WTC11 (cell line): ENCODE results near the gene PTPRN2. TPM values are rescaled to one million over a fixed set of nuclear protein-coding genes. Genes with fewer than 3 reads are reported as not detected.

Experiments
- ATAC-seq: fragments of 200-7000 bp; cut with Tn5 transposase; 2 replicates; pipeline ENCODE4 v1.10.0; 2021; ENCODE audit warnings: mild to moderate bottlenecking, moderate library complexity
- CTCF ChIA-PET: fragments of 300-600 bp; sonication (Branson Sonifier 250); formaldehyde crosslinking; loops from one replicate; lab custom pipeline; 2021; ENCODE audit warnings: antibody characterized with exemption; lab: Charles Lee
- POLR2A ChIA-PET: fragments of 350-600 bp; sonication (Branson Sonifier 250); formaldehyde crosslinking; loops from one replicate; lab custom pipeline; 2021; ENCODE audit warnings: antibody characterized with exemption; lab: Charles Lee
- DNase-seq: peaks from one replicate; pipeline ENCODE4 v3.0.0; 2021; ENCODE audit warnings: low spot score
- H3K27ac Mint-ChIP-seq: 2 replicates; pipeline ENCODE4 v1.8.0; 2021; ENCODE audit warnings: mixed read lengths
- H3K27me3 Mint-ChIP-seq: 2 replicates; pipeline ENCODE4 v1.8.0; 2021; ENCODE audit warnings: low read depth, mild to moderate bottlenecking, moderate library complexity, mixed read lengths
- H3K36me3 Mint-ChIP-seq: 2 replicates; pipeline ENCODE4 v1.8.0; 2021; ENCODE audit warnings: mixed read lengths
- H3K4me1 Mint-ChIP-seq: 2 replicates; pipeline ENCODE4 v1.8.0; 2022; ENCODE audit warnings: mixed read lengths
- H3K4me3 Mint-ChIP-seq: 2 replicates; pipeline ENCODE4 v1.8.0; 2021; ENCODE audit warnings: mild to moderate bottlenecking, moderate library complexity, mixed read lengths
- H3K9me3 Mint-ChIP-seq: 2 replicates; pipeline ENCODE4 v1.8.0; 2021; ENCODE audit warnings: mixed read lengths
- AFF4 ChIP-seq: sonication (generic); formaldehyde crosslinking; IDR thresholded peaks from 2 replicates; pipeline ENCODE4 v1.8.1; 2023; ENCODE audit warnings: mild to moderate bottlenecking, missing genetic modification reagents, borderline replicate concordance
- ATF1 ChIP-seq: sonication (generic); formaldehyde crosslinking; IDR thresholded peaks from 2 replicates; pipeline ENCODE4 v1.8.1; 2023; ENCODE audit warnings: mild to moderate bottlenecking, moderate library complexity, missing genetic modification reagents
- ATF6 ChIP-seq: sonication (generic); formaldehyde crosslinking; IDR thresholded peaks from 2 replicates; pipeline ENCODE4 v1.8.1; 2023; ENCODE audit warnings: mild to moderate bottlenecking, missing genetic modification reagents
- E2F4 ChIP-seq: sonication (generic); formaldehyde crosslinking; IDR thresholded peaks from 2 replicates; pipeline ENCODE4 v1.8.1; 2022; ENCODE audit warnings: low read depth, mild to moderate bottlenecking, moderate library complexity, missing genetic modification reagents, borderline replicate concordance
- FOXK1 ChIP-seq: sonication (generic); formaldehyde crosslinking; IDR thresholded peaks from 2 replicates; pipeline ENCODE4 v1.8.0; 2022; ENCODE audit warnings: mild to moderate bottlenecking, moderate library complexity, missing genetic modification reagents
- FOXP1 ChIP-seq: sonication (generic); formaldehyde crosslinking; IDR thresholded peaks from 2 replicates; pipeline ENCODE4 v1.8.0; 2022; ENCODE audit warnings: missing genetic modification reagents, mild to moderate bottlenecking, moderate library complexity, borderline replicate concordance
- IRF2 ChIP-seq: sonication (generic); formaldehyde crosslinking; IDR thresholded peaks from 2 replicates; pipeline ENCODE4 v1.8.0; 2022; ENCODE audit warnings: low read depth, missing genetic modification reagents, borderline replicate concordance
- KAT7 ChIP-seq: sonication (generic); formaldehyde crosslinking; IDR thresholded peaks from 2 replicates; pipeline ENCODE4 v1.8.1; 2023; ENCODE audit warnings: missing genetic modification reagents, mild to moderate bottlenecking, borderline replicate concordance
- TEAD4 ChIP-seq: sonication (generic); formaldehyde crosslinking; IDR thresholded peaks from 2 replicates; pipeline ENCODE4 v1.8.0; 2022; ENCODE audit warnings: mild to moderate bottlenecking, missing genetic modification reagents
- TP53 ChIP-seq: sonication (generic); formaldehyde crosslinking; IDR thresholded peaks from 2 replicates; pipeline ENCODE4 v1.8.1; 2023; ENCODE audit warnings: mild to moderate bottlenecking, missing genetic modification reagents
- ZNF138 ChIP-seq: sonication (generic); formaldehyde crosslinking; conservative IDR thresholded peaks from 2 replicates; pipeline ENCODE4 v1.8.1; 2022; ENCODE audit warnings: mild to moderate bottlenecking, moderate library complexity, missing genetic modification reagents
- ZNF263 ChIP-seq: sonication (generic); formaldehyde crosslinking; IDR thresholded peaks from 2 replicates; pipeline ENCODE4 v1.8.1; 2022; ENCODE audit warnings: low read depth, mild to moderate bottlenecking, moderate library complexity, missing genetic modification reagents
- total RNA-seq: library from RNA; stranded (reverse); gene quantifications from 3 replicates; pipeline ENCODE4 v1.2.3, GENCODE V29; 2021
- TF ChIP-seq, protein P1 (sequence below): sonication (generic); formaldehyde crosslinking; IDR thresholded peaks from 2 replicates; pipeline ENCODE4 v1.8.1; 2023; ENCODE audit warnings: mild to moderate bottlenecking, missing genetic modification reagents, moderate library complexity
- TF ChIP-seq, protein P2 (sequence below): fragments of 200-600 bp; IDR thresholded peaks from 2 replicates; pipeline ENCODE4 v1.8.0; 2022; ENCODE audit warnings: antibody characterized with exemption

Gene PTPRN2
- total RNA-seq, 1 experiment from 2014 or later = 4.7 TPM

GRCh38 chr7:157947504-157947903 lies 640.1 kb downstream of the PTPRN2 start (continued):
- TF ChIP-seq ATF1 (CRISPR knock-in tag) (no peak), FOXP1 (CRISPR knock-in tag) (no peak)

GRCh38 chr7:157946398-157947060 lies 641.1 kb downstream of the PTPRN2 start:
- Mint-ChIP-seq H3K27ac (no peak overlapping the region), H3K27me3 (no peaks in the 10 kb centered on the region; the same call in 1 of the 2 replicates), H3K36me3 (peaks cover 54% of the 10 kb centered on the region), H3K9me3 (peaks cover 61% of the 10 kb centered on the region), H3K4me3 (no peak overlapping the region), H3K4me1 (peaks cover 11% of the 10 kb centered on the region)
- TF ChIP-seq, protein P1, sequence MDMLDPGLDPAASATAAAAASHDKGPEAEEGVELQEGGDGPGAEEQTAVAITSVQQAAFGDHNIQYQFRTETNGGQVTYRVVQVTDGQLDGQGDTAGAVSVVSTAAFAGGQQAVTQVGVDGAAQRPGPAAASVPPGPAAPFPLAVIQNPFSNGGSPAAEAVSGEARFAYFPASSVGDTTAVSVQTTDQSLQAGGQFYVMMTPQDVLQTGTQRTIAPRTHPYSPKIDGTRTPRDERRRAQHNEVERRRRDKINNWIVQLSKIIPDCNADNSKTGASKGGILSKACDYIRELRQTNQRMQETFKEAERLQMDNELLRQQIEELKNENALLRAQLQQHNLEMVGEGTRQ (CRISPR knock-in tag) = no peak
- TF ChIP-seq KAT7 (CRISPR knock-in tag) = no peak
- TF ChIP-seq ZNF138 = no peak
- TF ChIP-seq, protein P2, sequence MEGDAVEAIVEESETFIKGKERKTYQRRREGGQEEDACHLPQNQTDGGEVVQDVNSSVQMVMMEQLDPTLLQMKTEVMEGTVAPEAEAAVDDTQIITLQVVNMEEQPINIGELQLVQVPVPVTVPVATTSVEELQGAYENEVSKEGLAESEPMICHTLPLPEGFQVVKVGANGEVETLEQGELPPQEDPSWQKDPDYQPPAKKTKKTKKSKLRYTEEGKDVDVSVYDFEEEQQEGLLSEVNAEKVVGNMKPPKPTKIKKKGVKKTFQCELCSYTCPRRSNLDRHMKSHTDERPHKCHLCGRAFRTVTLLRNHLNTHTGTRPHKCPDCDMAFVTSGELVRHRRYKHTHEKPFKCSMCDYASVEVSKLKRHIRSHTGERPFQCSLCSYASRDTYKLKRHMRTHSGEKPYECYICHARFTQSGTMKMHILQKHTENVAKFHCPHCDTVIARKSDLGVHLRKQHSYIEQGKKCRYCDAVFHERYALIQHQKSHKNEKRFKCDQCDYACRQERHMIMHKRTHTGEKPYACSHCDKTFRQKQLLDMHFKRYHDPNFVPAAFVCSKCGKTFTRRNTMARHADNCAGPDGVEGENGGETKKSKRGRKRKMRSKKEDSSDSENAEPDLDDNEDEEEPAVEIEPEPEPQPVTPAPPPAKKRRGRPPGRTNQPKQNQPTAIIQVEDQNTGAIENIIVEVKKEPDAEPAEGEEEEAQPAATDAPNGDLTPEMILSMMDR = no peak
- TF ChIP-seq TEAD4 (CRISPR knock-in tag) = no peak
- TF ChIP-seq FOXP1 (CRISPR knock-in tag) = no peak
- TF ChIP-seq E2F4 (CRISPR knock-in tag) = no peak
- TF ChIP-seq IRF2 = no peak
- TF ChIP-seq FOXK1 (CRISPR knock-in tag) = no peak
- TF ChIP-seq TP53 (CRISPR knock-in tag) = no peak
- no peak for TF ChIP-seq AFF4
- no peak for DNase-seq
- ATAC-seq = no peak
- CTCF ChIA-PET = no interaction called here
- POLR2A ChIA-PET = no interaction called here

DNA sequence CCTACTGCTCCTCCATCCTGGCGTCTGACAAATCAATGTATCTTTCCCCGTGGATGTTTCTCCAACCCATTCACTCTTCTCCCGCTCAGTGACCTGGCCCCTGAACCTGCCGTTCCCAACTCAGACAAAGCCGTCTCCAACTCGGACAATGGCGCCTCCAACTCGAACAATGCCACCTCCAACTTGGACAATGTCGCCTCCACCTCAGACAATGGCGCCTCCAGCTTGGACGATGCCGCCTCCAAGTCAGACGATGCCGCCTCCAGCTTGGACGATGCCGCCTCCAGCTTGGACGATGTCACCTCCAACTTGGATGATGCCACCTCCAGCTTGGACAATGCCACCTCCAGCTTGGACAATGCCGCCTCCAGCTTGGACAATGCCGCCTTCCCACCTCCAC lies 642.2 kb downstream of the PTPRN2 start:
- Mint-ChIP-seq H3K27me3 (no peaks in the 10 kb centered on the region; the same call in 1 of the 2 replicates), H3K9me3 (peaks cover 59% of the 10 kb centered on the region), H3K27ac (no peak overlapping the region), H3K4me1 (peaks cover 11% of the 10 kb centered on the region), H3K4me3 (no peak overlapping the region), H3K36me3 (peaks cover 48% of the 10 kb centered on the region)
- ATAC-seq (no peak), DNase-seq (no peak)
- TF ChIP-seq ZNF263 (no peak), ATF6 (CRISPR knock-in tag) (no peak)
- ChIA-PET POLR2A (no interaction called here), CTCF (no interaction called here)
